ENCODE results near the gene KRT83. TPM values are rescaled to one million over a fixed set of nuclear protein-coding genes. Genes with fewer than 3 reads are reported as not detected.

KRT83 gene
- total RNA-seq, 1 experiment from 2014 or later: not detected

DNA sequence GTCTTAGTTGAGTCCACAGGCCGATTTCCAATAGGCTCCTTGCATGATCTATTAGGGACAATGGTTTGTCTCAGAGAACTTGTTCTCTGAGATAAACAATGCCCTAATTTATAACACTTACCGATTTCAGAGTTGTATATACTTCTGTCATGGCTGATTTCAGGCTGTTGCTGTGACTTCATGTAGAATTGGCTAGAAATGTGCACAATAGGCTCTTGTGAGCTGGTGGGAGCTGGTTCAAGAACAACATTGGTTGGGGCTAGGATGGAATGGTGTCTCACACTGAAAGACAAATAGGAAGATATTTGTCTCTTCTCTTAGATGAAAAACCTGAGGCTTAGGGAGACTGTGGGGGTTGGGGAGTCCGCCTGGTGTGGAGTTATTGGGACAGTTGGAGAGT lies 53.5 kb downstream of the KRT83 start:
- WGBS (ENCODE audit: extremely low coverage, insufficient read length, low lambda C conversion rate): no CpG with 5 or more reads among the region's 3 CpGs
- H3K9me3 ChIP-seq (ENCODE audit: control insufficient read depth, low read depth, low read length): no peaks in the 10 kb centered on the region
- H3K56ac ChIP-seq (ENCODE audit: insufficient read length, low read depth, low read length): no peak overlapping the region
- H4K5ac ChIP-seq (ENCODE audit: insufficient read length, low read depth, low read length): no peak overlapping the region
- Mint-ChIP-seq H3K9me3 (peaks cover 2% of the 10 kb centered on the region in 2 experiments; a peak in 3 of 5 replicates), H3K4me1 (peaks cover 0 to 2% of the 10 kb centered on the region in 2 experiments), H3K4me3 (no peak overlapping the region), H3K36me3 (ENCODE audit: insufficient read depth in 1 of 3, low read depth in 3 of 3) (0 out of 7 replicates have a peak, but pooled peaks cover 0 to under 1% (median 0%) of the 10 kb centered on the region in 3 experiments), H3K27ac (no peak overlapping the region; a peak in 1 of 7 replicates), H3K27me3 (ENCODE audit: low read depth) (peaks cover 30% of the 10 kb centered on the region)
- no peaks in the 10 kb centered on the region for H3K23me2 ChIP-seq (ENCODE audit: insufficient read length, low read depth, low read length, poor library complexity, severe bottlenecking)
- no peak overlapping the region for H2BK15ac ChIP-seq (ENCODE audit: low read depth, low read length)
- H3K79me1 ChIP-seq (ENCODE audit: insufficient read depth, low read depth, low read length, poor library complexity, severe bottlenecking): no peaks in the 10 kb centered on the region
- H2AK5ac ChIP-seq (ENCODE audit: insufficient read length, low read length): no peak overlapping the region
- no peaks in the 10 kb centered on the region for H3K79me2 ChIP-seq (ENCODE audit: insufficient read depth, low read length)
- H2BK120ac ChIP-seq (ENCODE audit: low read depth, low read length, poor library complexity, severe bottlenecking): no peak overlapping the region
- H4K8ac ChIP-seq (replicated peaks; ENCODE audit: insufficient read length, low read depth, low read length): no peak overlapping the region
- H3K18ac ChIP-seq (ENCODE audit: insufficient read length, low read depth, low read length): no peak overlapping the region
- no peak overlapping the region for H2BK12ac ChIP-seq (ENCODE audit: insufficient read length, low read depth, low read length)
- DNase-seq: no peak
- H3K9ac ChIP-seq (ENCODE audit: extremely low read depth, insufficient read length, low read length): no peak overlapping the region
- no peak overlapping the region for H4K91ac ChIP-seq (ENCODE audit: insufficient read length, low read depth, low read length)
- H3K27me3 ChIP-seq (ENCODE audit: insufficient read depth, low read length): no peaks in the 10 kb centered on the region; the same call in 1 of the 2 replicates
- no peak overlapping the region for H3K23ac ChIP-seq (ENCODE audit: insufficient read length, low read depth, low read length)
- H3K14ac ChIP-seq (ENCODE audit: insufficient read depth, low read length): no peak overlapping the region
- TF ChIP-seq, protein P1, sequence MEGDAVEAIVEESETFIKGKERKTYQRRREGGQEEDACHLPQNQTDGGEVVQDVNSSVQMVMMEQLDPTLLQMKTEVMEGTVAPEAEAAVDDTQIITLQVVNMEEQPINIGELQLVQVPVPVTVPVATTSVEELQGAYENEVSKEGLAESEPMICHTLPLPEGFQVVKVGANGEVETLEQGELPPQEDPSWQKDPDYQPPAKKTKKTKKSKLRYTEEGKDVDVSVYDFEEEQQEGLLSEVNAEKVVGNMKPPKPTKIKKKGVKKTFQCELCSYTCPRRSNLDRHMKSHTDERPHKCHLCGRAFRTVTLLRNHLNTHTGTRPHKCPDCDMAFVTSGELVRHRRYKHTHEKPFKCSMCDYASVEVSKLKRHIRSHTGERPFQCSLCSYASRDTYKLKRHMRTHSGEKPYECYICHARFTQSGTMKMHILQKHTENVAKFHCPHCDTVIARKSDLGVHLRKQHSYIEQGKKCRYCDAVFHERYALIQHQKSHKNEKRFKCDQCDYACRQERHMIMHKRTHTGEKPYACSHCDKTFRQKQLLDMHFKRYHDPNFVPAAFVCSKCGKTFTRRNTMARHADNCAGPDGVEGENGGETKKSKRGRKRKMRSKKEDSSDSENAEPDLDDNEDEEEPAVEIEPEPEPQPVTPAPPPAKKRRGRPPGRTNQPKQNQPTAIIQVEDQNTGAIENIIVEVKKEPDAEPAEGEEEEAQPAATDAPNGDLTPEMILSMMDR (conservative IDR thresholded peaks at IDR 0.05): no peak
- no peak overlapping the region for H2BK5ac ChIP-seq (ENCODE audit: insufficient read length, low read length)
- no peak overlapping the region for H2BK20ac ChIP-seq (ENCODE audit: low read depth, low read length, poor library complexity, severe bottlenecking)
- no peaks in the 10 kb centered on the region for H3K4me1 ChIP-seq (ENCODE audit: insufficient read depth, low read length)
- H3K4ac ChIP-seq (ENCODE audit: low read depth, low read length): no peak overlapping the region
- H4K20me1 ChIP-seq (ENCODE audit: control insufficient read depth, insufficient read depth, insufficient read length): no peaks in the 10 kb centered on the region
- H3K27ac ChIP-seq (ENCODE audit: insufficient read length, low read depth, low read length): no peak overlapping the region
- H2AFZ ChIP-seq (ENCODE audit: low read length): no peak overlapping the region
- H3T11ph ChIP-seq (ENCODE audit: low read length): no peak overlapping the region
- H3K4me2 ChIP-seq (ENCODE audit: insufficient read depth, insufficient read length, low read length): no peak overlapping the region
